ENCODE results near the gene ARID4A.
"Not testable (repeated sequence)": the region's sequence is repeated elsewhere in the genome, so short reads cannot be mapped to it uniquely, and the experiment has no call there.

Gene ARID4A

GRCh38 chr14:58414845-58415244 lies 116.5 kb downstream of the ARID4A start:
- Histone ChIP-seq H3K9ac (ENCODE audit: low read depth, low read length) (no peak overlapping the region), H3K9me3 (ENCODE audit: control insufficient read depth, insufficient read depth, low read length) (peaks cover 3% of the 10 kb centered on the region; the same call in 1 of the 2 replicates), H3K4me1 (ENCODE audit: insufficient read depth, low read length) (no peaks in the 10 kb centered on the region), H3K36me3 (ENCODE audit: insufficient read depth, low read length) (peaks cover 13% of the 10 kb centered on the region)

DNA sequence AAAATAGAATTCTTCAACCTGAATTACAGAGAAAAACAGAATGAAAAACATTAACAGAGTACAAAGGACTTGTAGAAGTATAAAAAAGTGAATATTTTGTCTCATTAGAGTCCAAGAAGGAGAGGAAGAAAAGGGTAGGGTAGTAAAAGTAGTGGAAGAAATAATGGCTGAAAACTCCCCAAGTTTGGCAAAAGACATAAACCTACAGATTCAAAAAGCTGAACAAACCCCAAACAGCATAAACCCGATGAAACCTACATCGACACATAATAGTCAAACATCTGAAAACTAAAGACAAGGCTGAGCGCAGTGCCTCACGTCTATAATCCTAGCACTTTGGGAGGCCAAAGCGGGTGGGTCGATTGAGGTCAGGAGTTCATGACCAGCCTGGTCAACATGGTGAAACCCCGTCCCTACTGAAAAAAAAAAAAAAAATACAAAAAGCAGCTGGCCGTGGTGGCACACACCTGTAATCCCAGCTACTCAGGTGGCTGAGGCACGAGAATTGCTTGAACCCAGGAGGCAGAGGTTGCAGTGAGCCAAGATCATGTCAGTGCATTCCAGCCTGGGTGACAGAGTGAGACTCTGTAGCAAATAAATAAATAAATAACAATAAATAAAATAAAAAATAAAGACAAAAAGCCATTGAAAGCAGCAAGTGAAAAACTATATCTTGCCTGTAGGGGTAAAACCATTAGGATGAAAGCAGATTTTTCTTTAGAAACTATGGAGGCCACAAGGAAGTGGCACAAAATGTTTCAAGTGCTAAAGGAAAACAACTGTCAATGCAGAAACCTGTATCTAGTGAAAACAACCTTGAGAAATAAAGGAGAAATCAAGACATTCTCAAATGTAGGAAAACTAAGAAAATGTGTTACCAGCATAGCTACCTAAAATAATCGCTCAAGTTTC lies 117.5 kb downstream of the ARID4A start:
- H3K9ac ChIP-seq (ENCODE audit: low read depth, low read length): no peak overlapping the region
- peaks cover 3% of the 10 kb centered on the region; the same call in 1 of the 2 replicates for H3K9me3 ChIP-seq (ENCODE audit: control insufficient read depth, insufficient read depth, low read length)
- peaks cover 6% of the 10 kb centered on the region; the same call in 1 of the 2 replicates for H3K36me3 ChIP-seq (ENCODE audit: insufficient read depth, low read length)
- no peaks in the 10 kb centered on the region for H3K4me1 ChIP-seq (ENCODE audit: insufficient read depth, low read length)

- H3K36me3 ChIP-seq (ENCODE audit: insufficient read depth, low read length): peaks cover 10% of the 10 kb centered on the region
- H3K9ac ChIP-seq (ENCODE audit: low read depth, low read length); H3K4me1 ChIP-seq (ENCODE audit: insufficient read depth, low read length); H3K9me3 ChIP-seq (ENCODE audit: control insufficient read depth, insufficient read depth, low read length): not testable (repeated sequence)
Measured at GRCh38 chr14:58416934-58417333, 118.6 kb downstream of the ARID4A start.

Data from ES-I3 (cell line).